ENCODE data around the gene MESP2.

- TF ChIP-seq TAF1 (IDR thresholded peaks at IDR 0.05; ENCODE audit: borderline replicate concordance, insufficient read depth, low read length), result no peak
- TF ChIP-seq REST (IDR thresholded peaks at IDR 0.05; ENCODE audit: insufficient read depth in 1 of 2, low read depth in 2 of 2, low read length in 2 of 2), result no peak
- no peak for TF ChIP-seq POLR2AphosphoS5 (IDR thresholded peaks at IDR 0.05; ENCODE audit: low read depth, low read length)
- TF ChIP-seq SIN3A (IDR thresholded peaks at IDR 0.05; ENCODE audit: borderline replicate concordance, insufficient read depth, low read length), result no peak
Observed at GRCh38 chr15:89806559-89807550, 30.7 kb downstream of the MESP2 start.
